CD4-positive, alpha-beta T cell treated with Interleukin-10 for 1 hour (primary cell): Measurements from ENCODE around the gene NTS.
A peak's percentile ranks its signal among the peaks of the same experiment; 100 is the strongest.

Source experiments
- DNase-seq: peaks from one replicate; pipeline ENCODE4 v3.0.0-alpha.2; 2020

NTS gene, protein sequence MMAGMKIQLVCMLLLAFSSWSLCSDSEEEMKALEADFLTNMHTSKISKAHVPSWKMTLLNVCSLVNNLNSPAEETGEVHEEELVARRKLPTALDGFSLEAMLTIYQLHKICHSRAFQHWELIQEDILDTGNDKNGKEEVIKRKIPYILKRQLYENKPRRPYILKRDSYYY

GRCh38 chr12:85874031-85874461, at the start of gene NTS:
NTS (plus strand) TSS chr12:85874295; CDS start chr12:85874404, 109 bp downstream.
- DNase-seq = no peak

DNA sequence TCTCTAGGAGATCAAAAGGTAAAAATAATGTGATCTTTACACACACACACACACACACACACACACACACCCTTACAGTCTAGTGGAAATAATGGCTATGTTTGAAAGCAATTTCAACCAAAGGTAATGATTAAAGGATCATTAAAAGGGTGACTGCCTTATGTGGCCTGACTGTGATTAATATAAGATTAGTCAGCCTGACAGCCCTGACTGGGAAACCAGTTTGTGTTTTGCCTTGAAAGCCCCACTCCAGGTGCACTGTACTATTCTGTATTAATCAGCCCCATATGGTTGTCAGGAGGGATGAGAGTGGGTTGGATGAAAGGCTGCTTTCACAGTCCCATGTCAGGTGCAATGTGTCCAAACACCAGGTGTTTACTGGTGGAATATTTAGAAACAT, 48.3 kb upstream of the NTS start:
- DNase-seq = no peak

- DNase-seq = no peak
These were observed 45.5 kb upstream of the NTS start for GRCh38 chr12:85828576-85828975.

- no peak for DNase-seq
These were observed 44.7 kb upstream of the NTS start for GRCh38 chr12:85829391-85829790.

GRCh38 chr12:85831327-85831990, 42.6 kb upstream of the NTS start:
- DNase-seq = no peak

GRCh38 chr12:85833579-85833978, 40.5 kb upstream of the NTS start:
- no peak for DNase-seq

DNA sequence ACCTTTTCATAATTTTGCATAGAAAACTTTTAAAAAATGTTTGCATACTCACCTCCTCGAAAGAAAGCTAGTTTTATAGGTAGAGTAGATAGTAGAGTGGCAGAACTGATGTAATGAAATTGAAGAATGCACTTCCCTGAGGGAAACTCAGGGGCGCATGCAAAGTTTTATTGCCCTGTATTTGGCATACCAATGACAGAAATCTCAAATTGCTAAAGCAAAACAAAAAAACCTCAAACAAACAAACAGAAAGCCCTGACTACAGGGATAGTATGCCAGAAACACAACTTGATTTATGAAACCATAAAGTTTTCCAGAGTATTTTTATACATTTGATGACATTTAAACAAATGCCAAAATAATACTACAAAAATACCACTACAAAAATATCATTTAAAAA, 39.7 kb upstream of the NTS start:
- DNase-seq = no peak

DNA sequence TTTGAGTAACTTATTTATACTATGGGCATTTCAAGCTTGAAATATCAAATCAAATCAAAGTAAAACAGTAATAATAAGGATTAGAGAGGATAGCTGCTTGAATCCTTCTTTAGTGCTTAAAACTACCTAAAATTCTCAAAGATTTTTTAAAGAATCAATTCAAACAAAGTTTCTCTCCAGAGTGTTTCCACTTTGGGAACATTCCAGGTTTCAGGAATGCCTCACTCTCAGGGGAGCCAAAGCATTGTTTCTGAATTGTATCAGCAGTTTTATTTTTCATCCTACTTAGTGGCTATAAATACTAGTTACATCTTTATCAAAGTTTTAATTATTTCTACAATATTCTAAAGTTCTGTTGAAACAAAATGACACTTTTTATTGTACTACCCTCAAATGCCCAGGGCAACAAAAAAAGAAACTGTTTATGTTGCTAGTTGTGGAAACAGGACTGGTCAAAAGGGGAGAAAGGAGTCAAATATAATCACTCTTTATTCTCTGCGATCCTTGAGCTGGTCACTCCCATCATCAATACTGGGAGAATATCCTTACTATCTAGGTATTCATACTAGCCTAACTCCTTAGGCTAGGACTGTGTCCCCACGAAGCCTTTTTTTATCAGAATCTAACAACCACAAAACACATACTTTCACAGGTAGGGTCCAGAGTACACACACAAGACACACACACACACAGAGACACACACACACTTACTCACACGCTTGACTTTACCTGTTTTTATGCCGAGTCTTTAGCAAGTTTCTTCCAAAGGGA, 38.5 kb upstream of the NTS start:
- no peak for DNase-seq

- no peak for DNase-seq
These were observed 37.7 kb upstream of the NTS start, which contains the start of gene RASSF9 for GRCh38 chr12:85836197-85837090. RASSF9 (minus strand) TSS chr12:85836409; CDS start chr12:85836201, 208 bp downstream.

GRCh38 chr12:85843606-85844310, 30.3 kb upstream of the NTS start:
- no peak for DNase-seq

GRCh38 chr12:85849344-85849743, 24.8 kb upstream of the NTS start:
- DNase-seq = no peak

- DNase-seq = no peak
These were observed 18.8 kb upstream of the NTS start for GRCh38 chr12:85855305-85855704.

DNA sequence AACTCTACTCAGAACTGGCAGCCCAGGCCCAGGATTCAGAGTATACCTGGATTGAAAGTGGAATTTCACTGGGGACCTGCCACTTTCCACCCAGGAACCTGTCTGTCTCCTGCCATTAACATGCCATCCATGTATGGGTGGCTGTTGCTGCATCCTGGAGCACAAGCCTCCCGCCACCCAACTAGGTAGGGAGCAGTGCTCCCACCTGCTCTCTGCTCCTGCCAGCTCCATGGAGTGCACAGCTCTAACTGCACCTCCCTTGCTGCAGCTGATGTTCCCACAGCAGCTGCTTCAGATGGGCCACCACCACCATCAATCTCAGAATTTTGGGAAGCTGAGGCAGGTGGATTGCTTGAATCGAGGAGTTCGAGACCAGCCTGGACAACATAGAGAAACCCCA, 17.1 kb upstream of the NTS start:
- DNase-seq = no peak

DNA sequence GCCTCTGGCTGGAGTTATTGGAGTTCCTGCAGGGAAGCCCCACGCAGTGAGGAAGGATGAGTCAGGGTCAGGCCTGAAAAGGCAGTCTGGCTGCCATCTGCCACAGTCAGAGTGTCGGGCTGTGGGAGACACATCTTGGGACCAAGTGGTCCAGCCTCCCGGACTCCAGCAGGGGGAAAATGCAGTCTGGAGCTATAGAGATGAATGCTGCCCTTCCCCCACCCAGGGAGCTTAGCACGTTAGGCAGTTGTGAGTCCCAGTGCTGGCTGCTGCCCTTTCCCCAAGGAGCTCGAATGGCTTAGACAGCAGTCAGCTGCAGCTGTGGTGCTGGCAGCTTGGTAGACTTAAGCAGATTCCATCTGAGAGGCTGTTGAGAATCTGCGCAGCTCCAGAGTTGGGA, 8.2 kb upstream of the NTS start:
- no peak for DNase-seq

GRCh38 chr12:85866986-85867776, 6.9 kb upstream of the NTS start:
- no peak for DNase-seq

GRCh38 chr12:85872497-85873091, 1.5 kb upstream of the NTS start:
- DNase-seq = peak; percentile 8

- no peak for DNase-seq
These were observed 3.4 kb downstream of the NTS start for GRCh38 chr12:85877459-85877858.

DNA sequence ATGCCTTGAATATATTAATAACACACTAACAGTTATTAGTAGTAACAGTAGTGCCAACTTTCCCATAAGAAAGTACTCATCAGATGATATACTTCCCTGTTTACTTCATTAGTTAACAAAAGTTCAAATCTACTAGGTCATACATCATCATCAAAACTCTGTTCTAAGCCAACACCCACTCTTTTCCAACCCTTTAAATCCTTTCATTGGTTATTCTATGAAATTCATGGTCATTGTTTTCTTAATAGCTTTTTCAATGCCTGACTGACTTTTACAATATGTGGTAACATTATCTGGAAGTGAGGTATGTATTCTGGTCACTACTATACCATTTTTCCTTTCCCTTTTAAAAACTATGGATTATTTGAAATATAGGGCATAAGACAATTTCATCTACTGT, 9.7 kb downstream of the NTS start:
- DNase-seq = no peak

DNA sequence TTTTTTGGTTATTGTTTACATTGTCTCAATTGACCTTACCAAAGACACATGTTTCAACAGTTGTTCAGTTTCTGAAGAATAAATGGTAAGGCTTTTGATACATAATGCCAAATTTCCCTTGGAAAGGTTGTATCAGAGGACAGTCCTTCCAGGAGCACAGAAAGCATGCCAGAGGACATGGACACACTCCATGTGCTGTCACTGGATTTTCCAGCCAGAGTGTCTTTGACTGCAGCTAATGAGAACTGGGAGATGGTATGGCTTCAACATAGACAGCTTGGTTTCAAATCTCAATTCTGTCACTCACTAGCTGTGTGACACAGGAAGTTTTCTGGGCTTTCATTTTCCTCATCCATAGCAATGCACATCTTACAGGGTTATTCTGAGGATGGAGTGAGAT, 20.6 kb downstream of the NTS start:
- DNase-seq = no peak

- peak; percentile 3 for DNase-seq
These were observed 46.3 kb downstream of the NTS start for GRCh38 chr12:85920324-85920947.
